AG04450 (cell line): ENCODE data around the gene RPH3AL. TPM values are rescaled to one million over a fixed set of nuclear protein-coding genes. Genes with fewer than 3 reads are reported as not detected.

Experiments
- CTCF ChIA-PET: fragments of 300-600, 350-600 bp; formaldehyde crosslinking; extraction: SDS; loops from one replicate; lab custom pipeline; 2022; ENCODE audit warnings: antibody characterized with exemption, inconsistent platforms; lab: Charles Lee
- POLR2A ChIA-PET: fragments of 350-600 bp; formaldehyde crosslinking; extraction: SDS; loops from one replicate; lab custom pipeline; 2021; ENCODE audit warnings: antibody characterized with exemption, inconsistent platforms; lab: Yijun Ruan, JAX
- DNase-seq: peaks from one replicate; pipeline ENCODE4 v3.0.0-alpha.2; 2011; ENCODE audit warnings: low read depth, low spot score
- H3K27ac ChIP-seq: one replicate; pipeline ENCODE4 v1.5.1; 2012; ENCODE audit warnings: low read depth, low read length, control low read depth
- H3K27me3 ChIP-seq: one replicate; pipeline ENCODE4 v1.6.0; 2012; ENCODE audit warnings: low read length; ENCODE audit not compliant: control insufficient read depth, insufficient read depth
- H3K4me3 ChIP-seq: 2 replicates; pipeline ENCODE4 v1.5.1; 2011; ENCODE audit warnings: mild to moderate bottlenecking, low read depth, low read length, control low read depth
- H3K9me3 ChIP-seq: 2 replicates; pipeline ENCODE4 v1.5.1; 2012; ENCODE audit warnings: low read length; ENCODE audit not compliant: control insufficient read depth, insufficient read depth
- CTCF ChIP-seq: IDR thresholded peaks from 2 replicates; pipeline ENCODE4 v1.5.1; 2011; ENCODE audit warnings: low read depth, low read length, control low read depth, inconsistent platforms
- polyA plus RNA-seq: library from polyadenylated mRNA; depleted of rRNA; stranded (reverse); fragments of >200 nt; gene quantifications from 2 replicates; pipeline ENCODE4 v1.2.3, GENCODE V29; 2011

The RPH3AL gene
- polyA plus RNA-seq, 1 experiment, result 1.3 TPM

- H3K27ac ChIP-seq, result no peak overlapping the region
- POLR2A ChIA-PET, result no interaction called here
- H3K4me3 ChIP-seq, result no peak overlapping the region
- no peak for DNase-seq
- CTCF ChIA-PET, result no interaction called here
- peaks cover 22% of the 10 kb centered on the region for H3K27me3 ChIP-seq
- no peaks in the 10 kb centered on the region; the same call in 1 of the 2 replicates for H3K9me3 ChIP-seq
- no peak for TF ChIP-seq CTCF
Measured at GRCh38 chr17:379531-380465, 27.2 kb upstream of the RPH3AL start.

- ChIA-PET POLR2A (no interaction called here), CTCF (interaction anchor here (0.7 kb wide), 1 partner anchor 322 kb away, joined by 3 read pairs; no protein-coding TSS in a partner anchor)
- DNase-seq, result no peak
Measured at GRCh38 chr17:378068-378467, 25.5 kb upstream of the RPH3AL start.

GRCh38 chr17:376936-377863, 24.6 kb upstream of the RPH3AL start:
- POLR2A ChIA-PET, result no interaction called here
- no peak for TF ChIP-seq CTCF
- H3K4me3 ChIP-seq, result no peak overlapping the region
- CTCF ChIA-PET, result no interaction called here
- H3K27ac ChIP-seq, result no peak overlapping the region
- H3K9me3 ChIP-seq, result no peaks in the 10 kb centered on the region; the same call in 1 of the 2 replicates
- no peak for DNase-seq
- H3K27me3 ChIP-seq, result peaks cover 14% of the 10 kb centered on the region

More at GRCh38 chr17:378068-378467, 25.5 kb upstream of the RPH3AL start:
- Histone ChIP-seq H3K27me3 (peaks cover 16% of the 10 kb centered on the region), H3K9me3 (no peaks in the 10 kb centered on the region; the same call in 1 of the 2 replicates), H3K27ac (no peak overlapping the region), H3K4me3 (no peak overlapping the region)
- TF ChIP-seq CTCF, result no peak

- Histone ChIP-seq H3K4me3 (no peak overlapping the region), H3K27ac (no peak overlapping the region), H3K27me3 (peaks cover 14% of the 10 kb centered on the region), H3K9me3 (no peaks in the 10 kb centered on the region; the same call in 1 of the 2 replicates)
- no peak for TF ChIP-seq CTCF
- DNase-seq, result no peak
- CTCF ChIA-PET, result no interaction called here
- POLR2A ChIA-PET, result interaction anchor here (0.7 kb wide), 1 partner anchor 66 kb away, joined by 3 read pairs; no protein-coding TSS in a partner anchor
Measured at GRCh38 chr17:373613-374230, 21.1 kb upstream of the RPH3AL start.
